ENCODE data around the gene SLC45A2.

SLC45A2 gene

GRCh38 chr5:33905381-33905780 is 79.1 kb downstream of the SLC45A2 start:
- DNase-seq: no peak

- no peak for DNase-seq
Measured at GRCh38 chr5:33903118-33903517, 81.4 kb downstream of the SLC45A2 start.

- DNase-seq: no peak
Measured at GRCh38 chr5:33901156-33901555, 83.3 kb downstream of the SLC45A2 start.
